ENCODE data around the gene PBX3.

The PBX3 gene

GRCh38 chr9:125826850-125827249 lies 79.7 kb downstream of the PBX3 start:
- DNase-seq, result no peak

GRCh38 chr9:125829743-125830142 lies 82.6 kb downstream of the PBX3 start:
- DNase-seq, result peak; percentile 59

DNA sequence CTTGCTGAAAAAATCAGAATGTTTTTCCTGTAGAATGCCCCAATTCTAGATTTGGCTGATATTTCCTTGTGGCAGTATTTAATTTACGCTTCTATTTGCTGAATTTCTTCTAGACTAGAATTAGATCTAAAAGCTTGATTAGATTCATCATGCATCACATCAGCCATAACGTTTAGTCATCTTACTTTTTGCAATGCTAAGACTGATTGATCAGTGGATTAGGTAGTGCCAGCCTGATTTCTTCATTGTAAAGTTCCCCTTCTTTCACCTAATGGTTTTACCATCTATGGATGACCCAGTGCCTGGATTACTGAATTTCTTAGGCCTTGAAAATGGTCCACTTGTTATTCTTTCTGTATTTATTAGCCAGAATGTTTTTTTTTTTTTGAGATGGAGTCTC lies 83.9 kb downstream of the PBX3 start:
- DNase-seq, result no peak

DNA sequence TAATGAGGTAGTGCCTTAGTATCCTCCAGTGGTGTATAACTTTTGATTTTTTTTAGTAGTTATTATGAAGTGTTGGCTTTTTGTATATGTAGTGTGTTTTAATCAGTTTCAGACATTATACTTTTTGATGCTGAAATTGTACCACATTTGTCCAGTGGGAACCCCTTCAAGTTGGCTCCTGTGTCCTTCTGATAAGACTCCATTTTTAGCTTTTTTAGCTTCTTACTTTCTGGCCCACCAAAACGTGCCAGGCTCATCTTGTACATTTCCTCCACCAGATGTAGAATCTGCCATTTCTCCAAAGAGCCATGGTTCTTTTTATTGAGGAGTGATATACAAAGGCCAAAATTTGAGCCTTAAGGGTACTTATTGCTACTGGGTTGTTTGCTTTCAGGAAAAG lies 84.4 kb downstream of the PBX3 start:
- no peak for DNase-seq

DNA sequence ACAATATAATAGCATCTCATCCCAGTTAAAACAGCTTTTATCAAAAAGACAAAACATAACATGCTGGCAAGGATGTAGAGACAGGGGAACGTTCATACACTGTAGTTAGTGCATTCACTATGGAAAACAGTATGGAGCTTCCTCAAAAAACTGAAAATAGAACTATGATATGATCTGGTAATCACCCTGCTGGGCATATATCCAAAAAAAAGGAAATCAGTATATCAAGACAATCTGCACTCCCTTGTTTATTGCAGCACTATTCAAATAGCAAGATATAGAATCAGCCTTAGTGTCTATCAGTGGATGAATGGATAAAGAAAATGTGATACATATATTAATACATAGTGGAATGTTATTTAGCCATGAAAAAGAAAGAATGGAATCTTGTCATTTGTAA lies 88.5 kb downstream of the PBX3 start:
- DNase-seq, result no peak

DNA sequence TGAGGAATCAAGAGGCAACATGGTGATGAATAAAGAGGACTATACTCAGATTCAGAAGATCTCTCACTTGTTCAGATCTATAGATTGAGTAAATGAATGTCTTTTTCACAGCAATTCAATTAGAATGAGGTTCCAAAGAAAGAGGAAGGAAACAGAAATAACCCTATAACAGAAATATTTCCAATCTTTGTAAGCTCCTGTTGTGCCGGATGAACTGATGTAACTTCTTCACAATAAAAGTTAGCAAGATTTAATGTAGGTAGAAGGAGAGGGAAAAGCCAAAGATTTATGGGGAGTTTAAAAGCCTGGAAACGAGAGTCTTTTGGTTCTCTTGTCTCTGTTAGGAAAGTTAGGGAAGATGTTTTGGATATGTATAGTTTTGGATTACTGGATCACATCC lies 92.1 kb downstream of the PBX3 start:
- no peak for DNase-seq

GRCh38 chr9:125841444-125841843 lies 94.3 kb downstream of the PBX3 start:
- no peak for DNase-seq

- no peak for DNase-seq
Observed at GRCh38 chr9:125842242-125842641, 95.1 kb downstream of the PBX3 start.

- no peak for DNase-seq
Observed at GRCh38 chr9:125843646-125844045, 96.5 kb downstream of the PBX3 start.

DNA sequence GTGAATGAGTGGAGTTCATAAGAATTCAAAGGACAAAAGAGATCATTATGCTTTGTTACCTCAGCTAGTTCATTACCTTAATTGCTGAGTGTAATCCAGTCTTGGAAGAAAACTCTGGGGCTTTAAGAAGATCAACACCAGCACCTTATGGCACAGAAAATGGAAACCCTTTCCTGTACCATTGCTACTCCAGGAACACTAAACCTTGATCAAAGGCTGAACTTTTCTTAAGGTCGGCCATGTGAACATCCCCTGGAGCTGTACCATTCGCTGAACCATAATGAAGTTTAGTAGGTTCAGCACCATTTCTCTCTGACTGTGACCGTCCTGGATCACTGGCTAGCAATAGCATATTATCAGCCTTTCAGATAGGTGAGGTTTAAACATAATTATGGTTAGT lies 97.4 kb downstream of the PBX3 start:
- no peak for DNase-seq

DNA sequence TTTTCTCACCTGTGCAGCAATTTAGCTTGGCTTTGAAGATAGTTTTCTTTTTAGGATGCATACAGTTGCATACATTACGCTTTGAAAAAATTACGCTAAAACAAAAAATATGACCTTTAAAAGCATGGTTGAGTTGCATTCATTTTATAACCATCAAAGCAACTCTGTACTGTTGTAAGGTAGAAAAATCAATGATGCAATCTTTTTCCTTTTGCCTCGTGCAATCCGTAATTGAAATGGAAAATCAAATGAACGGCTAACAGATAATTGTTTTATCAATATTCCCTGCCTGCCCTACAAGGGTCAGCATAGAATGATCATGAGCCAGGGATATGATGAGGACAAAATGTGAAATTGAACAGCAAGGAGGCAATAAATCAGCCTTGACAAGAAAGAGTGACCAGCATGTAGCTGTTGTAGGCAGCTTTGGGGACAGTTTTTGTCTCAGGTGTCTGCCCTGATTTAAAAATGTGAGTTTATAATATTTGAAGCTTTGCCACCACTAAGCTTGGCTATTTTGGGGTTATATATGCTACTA lies 98.2 kb downstream of the PBX3 start:
- no peak for DNase-seq

- no peak for DNase-seq
Observed at GRCh38 chr9:125847735-125848134, 100.6 kb downstream of the PBX3 start.

- no peak for DNase-seq
Observed at GRCh38 chr9:125850106-125850632, 103.0 kb downstream of the PBX3 start.

GRCh38 chr9:125850763-125851162 lies 103.6 kb downstream of the PBX3 start:
- no peak for DNase-seq

- DNase-seq, result no peak
Observed at GRCh38 chr9:125851979-125852378, 104.8 kb downstream of the PBX3 start.

DNA sequence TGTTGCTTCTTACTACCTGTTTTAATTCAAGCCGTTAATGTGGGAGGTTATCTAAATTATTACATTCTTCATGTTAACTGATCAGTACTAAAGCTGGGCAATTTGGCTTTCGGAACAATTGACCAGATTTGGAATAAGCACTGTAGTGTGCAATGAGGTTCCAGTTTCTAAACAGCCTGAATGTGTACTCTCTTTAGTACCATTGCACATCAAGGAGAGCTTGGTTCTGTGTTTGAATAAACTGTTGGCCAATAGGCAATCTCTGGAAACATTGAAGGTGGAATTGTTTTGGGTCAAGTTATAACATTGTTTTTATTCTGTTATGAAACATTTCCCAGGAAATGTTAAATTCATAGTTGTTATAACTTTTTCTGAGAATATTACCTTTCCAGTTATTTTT lies 105.2 kb downstream of the PBX3 start:
- DNase-seq, result no peak

DNA sequence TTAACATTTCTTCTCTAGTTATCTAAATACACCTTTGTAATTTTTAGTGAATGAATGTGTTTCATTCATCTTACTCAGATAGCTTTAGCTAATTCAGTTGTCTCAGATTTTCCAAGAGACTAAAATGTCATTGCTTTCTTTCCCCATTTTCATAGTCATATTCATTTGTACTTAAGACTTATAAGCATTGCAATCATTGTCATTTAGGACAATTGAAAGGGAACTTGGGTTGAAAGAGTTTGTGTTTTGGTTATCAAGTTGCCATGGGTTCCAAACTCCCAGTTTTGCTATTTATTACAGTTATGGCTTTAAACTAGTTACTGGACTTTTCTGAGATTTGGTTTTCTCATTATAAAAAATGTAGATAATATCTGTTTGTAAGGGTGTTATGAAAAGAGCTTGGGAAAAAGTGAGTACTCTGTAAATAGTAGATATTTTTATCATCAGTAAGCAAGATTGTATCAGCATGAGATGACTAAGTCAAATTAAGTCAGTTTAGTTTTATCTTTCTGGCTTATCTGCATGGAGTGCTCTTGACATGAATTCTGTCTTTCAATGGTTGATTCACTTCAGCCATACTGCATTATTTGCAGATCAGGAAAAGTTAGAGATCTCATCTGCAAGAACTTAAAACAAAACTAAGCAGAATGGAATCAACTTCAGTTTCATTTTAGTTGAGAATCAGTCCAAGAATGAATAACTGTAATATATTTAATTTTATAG lies 107.5 kb downstream of the PBX3 start:
- DNase-seq, result no peak

DNA sequence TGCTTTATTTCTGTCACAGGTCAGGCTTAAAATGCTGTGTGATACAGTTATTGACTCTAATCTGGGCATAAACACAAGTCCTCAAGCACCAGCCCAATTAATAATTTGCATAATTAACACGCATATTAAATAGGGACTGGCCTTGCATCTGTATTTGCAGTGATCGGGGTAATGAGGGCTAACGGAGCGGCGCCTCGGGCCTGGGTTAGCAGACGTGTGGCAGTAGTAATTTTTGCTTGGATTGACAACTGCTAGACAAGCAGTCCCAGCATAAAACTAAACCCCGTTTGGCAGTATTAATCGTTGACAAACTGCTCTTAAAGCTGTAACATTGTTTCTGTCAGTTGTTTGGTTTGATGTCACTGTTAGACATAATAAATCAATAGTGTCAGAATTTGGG lies 109.2 kb downstream of the PBX3 start:
- no peak for DNase-seq

DNA sequence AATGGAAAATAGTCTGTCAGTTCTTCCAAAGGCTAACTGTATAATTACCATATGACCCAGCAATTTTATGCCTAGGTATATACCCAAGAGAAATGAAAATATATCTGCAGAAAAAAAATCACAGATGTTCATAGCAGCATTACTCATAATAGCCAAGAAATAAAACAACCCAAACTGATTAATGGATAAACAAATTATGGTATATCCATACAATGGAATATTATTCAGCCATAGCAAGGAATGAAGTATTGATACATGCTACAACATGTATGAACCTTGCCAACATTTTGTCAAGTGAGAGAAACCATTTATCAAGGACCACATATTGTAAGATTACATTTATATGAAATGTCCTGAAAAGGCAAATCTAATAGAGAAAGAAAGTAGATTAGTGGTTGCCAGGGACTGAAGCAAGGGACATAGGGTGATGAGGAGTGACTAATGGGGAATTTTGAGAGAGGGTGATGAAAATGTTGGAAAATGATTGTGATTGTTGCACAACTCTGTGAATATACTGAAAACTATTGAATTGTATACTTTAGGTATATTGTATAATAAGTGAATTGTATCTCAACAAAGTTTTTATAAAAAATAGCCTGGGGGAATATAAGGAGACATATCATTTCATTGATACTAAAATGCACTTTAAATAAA lies 114.4 kb downstream of the PBX3 start:
- no peak for DNase-seq

DNA sequence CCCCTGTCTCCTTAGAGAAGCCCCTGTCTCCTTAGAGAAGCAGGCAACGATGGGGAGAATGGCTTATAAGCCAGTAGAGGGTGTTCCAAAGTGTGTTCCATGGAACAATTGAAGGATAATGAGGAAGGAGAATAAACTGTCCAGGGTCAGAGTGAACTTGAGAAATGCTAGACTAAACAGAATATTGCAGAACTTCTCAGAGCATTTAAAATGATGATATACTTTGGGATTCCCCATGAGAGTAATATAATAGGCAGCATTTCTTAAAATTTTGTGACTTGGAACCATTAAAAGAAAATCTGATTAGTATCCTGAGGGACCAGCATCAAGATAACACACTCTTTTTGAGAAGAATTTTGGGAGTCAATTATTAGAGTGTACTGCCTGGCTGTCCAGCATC lies 116.8 kb downstream of the PBX3 start:
- no peak for DNase-seq

GRCh38 chr9:125867751-125868415 lies 120.7 kb downstream of the PBX3 start:
- no peak for DNase-seq

DNA sequence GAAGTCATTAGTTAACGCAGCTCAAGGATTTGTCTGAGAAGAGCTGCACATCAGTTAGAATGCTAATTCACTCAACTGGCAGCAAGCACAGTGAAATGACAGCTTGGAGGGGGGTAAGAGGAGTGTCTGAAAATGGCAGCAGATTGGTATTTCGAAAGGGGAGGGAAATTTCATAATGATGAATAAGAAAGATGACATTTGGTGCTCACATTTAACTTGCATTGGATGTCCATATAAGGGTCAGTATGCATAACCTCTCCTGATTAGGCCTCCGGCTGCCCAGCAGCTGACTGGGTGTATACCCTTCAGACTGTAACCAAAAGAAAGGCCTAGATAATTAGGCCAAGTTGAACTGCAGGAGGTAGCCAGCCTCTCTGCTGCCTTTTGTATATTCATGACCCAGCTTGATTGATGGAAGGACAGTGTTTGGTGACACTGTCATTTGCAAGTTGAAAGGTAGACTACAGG lies 131.0 kb downstream of the PBX3 start:
- no peak for DNase-seq

DNA sequence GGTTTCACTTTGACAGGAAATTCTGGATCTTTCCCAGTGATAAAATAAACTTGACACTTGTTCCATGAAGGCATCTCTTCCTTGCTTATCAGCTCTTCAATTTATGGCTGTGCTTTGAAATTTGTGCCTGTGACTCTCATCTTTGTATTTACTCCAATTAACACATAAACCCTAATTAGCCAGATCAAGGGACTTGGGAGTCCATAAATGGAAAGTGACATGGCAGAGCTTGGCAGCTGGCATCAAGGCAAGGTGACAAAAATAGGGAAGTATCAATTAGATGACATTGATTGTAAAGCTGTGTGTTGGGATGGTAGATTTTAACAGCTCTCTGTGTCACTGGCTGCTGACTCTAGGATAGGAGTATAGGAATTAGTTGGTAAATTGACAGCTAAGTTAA lies 133.9 kb downstream of the PBX3 start:
- no peak for DNase-seq

Measured in stimulated activated CD4-positive, alpha-beta T cell treated with anti-CD3 and anti-CD28 coated beads, Interleukin-15, amount 100 ng/mL, for 24 hours (primary cell).